Coronary artery (tissue), 2 donors: ENCODE measurements around the gene KCNG2.
"Not testable (repeated sequence)": the region's sequence is repeated elsewhere in the genome, so short reads cannot be mapped to it uniquely, and the experiment has no call there.

Experiments
- DNase-seq: peaks from one replicate; pipeline ENCODE4 v3.0.0-alpha.2; 2017; ENCODE audit warnings: low spot score
- H3K27ac ChIP-seq, 2 donors: fragments of 200-600 bp; sonication (generic); one replicate each; pipeline ENCODE4 v1.5.1; 2016 to 2019
- H3K4me3 ChIP-seq: fragments of 200-600 bp; sonication (generic); 2 replicates; pipeline ENCODE4 v1.5.1; 2016; ENCODE audit warnings: mild to moderate bottlenecking, moderate library complexity
- TF ChIP-seq, protein P1 (sequence below): fragments of 200-600 bp; sonication (generic); IDR thresholded peaks from one replicate; pipeline ENCODE4 v1.5.1; 2019; ENCODE audit warnings: antibody characterized with exemption

The KCNG2 gene

DNA sequence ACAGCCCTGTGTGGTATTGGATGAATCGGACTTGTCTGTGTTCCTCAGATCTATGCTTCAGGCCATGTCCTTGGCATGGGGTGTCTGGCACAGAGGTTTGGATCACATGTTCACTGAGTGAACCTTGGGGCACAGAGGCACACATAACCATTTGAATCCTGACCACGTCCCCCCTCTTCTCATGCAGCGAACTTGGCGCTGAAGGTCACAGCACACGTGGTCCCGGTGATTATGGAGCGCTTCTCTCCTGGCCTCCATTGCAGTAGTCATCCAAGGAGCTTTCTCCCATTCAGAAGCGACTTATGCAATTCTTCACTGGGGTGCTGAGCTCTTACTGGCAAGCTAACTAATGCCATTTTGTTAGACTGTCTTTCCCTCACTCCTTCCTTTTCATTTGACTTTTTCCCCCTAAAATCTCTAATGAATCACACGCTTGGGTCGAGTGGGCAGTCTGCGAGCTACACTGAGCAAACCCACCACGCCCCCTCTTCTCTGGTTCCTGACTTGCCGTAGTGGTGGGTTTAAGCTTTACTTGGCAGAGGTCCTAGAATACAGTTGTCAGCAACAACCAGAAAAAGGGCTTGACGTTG is 59.4 kb downstream of the KCNG2 start:
- TF ChIP-seq, protein P1, sequence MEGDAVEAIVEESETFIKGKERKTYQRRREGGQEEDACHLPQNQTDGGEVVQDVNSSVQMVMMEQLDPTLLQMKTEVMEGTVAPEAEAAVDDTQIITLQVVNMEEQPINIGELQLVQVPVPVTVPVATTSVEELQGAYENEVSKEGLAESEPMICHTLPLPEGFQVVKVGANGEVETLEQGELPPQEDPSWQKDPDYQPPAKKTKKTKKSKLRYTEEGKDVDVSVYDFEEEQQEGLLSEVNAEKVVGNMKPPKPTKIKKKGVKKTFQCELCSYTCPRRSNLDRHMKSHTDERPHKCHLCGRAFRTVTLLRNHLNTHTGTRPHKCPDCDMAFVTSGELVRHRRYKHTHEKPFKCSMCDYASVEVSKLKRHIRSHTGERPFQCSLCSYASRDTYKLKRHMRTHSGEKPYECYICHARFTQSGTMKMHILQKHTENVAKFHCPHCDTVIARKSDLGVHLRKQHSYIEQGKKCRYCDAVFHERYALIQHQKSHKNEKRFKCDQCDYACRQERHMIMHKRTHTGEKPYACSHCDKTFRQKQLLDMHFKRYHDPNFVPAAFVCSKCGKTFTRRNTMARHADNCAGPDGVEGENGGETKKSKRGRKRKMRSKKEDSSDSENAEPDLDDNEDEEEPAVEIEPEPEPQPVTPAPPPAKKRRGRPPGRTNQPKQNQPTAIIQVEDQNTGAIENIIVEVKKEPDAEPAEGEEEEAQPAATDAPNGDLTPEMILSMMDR = no peak
- Histone ChIP-seq H3K4me3 (no peak overlapping the region), H3K27ac (no peak overlapping the region)
- DNase-seq = peak; percentile 17

DNA sequence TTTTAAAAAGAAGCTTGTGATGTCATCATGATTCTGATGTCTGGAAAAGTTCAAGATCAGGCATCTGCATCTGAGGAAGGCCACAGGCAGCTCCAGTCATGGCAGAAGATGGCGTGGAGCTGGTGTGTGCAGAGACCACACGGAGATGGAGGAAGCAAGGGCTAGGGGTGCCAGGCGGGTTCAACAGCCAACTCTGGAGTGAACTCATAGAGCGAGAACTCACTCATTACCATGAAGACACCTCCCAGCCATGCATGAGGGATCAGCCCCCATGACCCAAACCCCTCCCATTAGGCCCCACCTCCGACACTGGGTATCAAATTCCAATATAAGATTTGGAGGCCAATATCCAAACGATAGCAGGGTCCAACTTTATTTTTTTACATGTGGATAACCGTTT is 61.6 kb downstream of the KCNG2 start:
- no peak overlapping the region for H3K4me3 ChIP-seq
- TF ChIP-seq, protein P1 = no peak
- no peak overlapping the region for H3K27ac ChIP-seq
- DNase-seq = peak; percentile 35

DNA sequence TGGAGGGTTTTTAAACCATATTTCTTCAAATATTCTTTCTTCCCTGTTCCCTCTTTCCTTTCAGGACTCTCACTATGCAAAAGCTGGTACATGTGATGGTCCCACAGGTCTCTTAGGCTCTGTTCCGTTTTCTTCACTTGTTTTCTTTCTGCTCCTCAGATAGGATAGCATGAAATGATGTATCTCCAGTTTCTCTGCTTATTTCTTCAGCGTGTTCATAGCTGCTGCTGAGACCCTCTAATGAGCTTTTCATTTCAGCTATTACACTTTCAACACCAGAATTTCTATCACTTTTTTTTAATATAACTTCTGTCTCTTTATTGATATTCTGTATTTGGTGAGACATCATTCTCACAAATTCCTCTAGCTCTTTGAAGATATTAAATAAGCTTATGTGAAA is 63.9 kb downstream of the KCNG2 start:
- Histone ChIP-seq H3K27ac (no peak overlapping the region), H3K4me3 (no peak overlapping the region)
- TF ChIP-seq, protein P1 = no peak
- DNase-seq = no peak

DNA sequence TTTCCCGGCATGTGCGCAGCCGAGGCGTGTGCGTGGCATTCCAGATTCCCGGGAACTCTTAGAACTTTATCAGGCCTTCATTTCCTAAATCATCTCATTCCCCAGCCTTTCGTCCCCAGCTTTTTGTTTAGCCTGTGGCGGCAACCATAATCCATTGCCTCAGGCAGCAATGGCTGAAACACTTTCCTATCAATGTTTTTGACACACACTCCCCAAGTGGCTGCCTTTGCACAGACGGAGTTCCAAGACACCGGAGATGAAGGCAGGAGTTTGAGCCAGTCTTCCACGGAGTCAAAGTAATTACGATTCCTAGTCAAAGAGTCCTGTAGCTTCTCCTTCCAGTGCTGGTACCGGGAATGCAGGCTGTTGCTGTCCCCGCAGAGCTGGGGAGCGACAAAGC is 64.8 kb downstream of the KCNG2 start:
- TF ChIP-seq, protein P1 = no peak
- H3K4me3 ChIP-seq = no peak overlapping the region
- H3K27ac ChIP-seq = no peak overlapping the region
- DNase-seq = no peak

DNA sequence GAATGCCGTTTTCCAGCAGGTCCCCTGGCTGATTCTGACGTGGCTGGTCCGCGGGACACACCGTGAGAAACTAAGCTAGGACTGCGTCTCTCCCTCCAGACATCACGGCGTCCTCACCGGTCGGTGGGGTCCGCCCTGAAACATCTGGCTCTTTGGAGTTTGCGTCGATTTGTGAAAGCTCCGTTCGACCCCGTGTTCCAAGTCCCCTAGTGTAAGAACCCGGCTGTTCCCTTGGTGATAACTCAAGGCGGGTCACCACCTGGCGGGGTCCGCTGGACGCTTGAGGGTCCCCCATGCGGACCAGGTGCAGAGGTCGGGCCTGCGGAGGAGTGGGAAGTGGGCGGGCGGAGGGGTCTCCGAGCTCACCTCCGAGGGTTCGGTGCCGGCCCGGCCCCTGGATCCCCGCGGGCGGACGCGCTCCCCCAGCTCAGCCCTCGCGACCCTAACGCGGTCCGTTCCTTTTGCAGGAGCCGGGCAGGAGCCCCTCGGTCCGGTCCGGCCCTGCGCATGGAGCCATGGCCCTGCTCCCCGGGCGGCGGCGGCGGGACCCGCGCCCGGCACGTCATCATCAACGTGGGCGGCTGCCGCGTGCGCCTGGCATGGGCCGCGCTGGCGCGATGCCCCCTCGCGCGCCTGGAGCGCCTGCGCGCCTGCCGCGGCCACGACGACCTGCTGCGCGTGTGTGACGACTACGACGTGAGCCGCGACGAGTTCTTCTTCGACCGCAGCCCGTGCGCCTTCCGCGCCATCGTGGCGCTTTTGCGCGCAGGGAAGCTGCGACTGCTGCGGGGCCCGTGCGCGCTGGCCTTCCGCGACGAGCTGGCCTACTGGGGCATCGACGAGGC is 65.6 kb downstream of the KCNG2 start:
- no peak overlapping the region for H3K4me3 ChIP-seq
- DNase-seq = no peak
- H3K27ac ChIP-seq = no peak overlapping the region

DNA sequence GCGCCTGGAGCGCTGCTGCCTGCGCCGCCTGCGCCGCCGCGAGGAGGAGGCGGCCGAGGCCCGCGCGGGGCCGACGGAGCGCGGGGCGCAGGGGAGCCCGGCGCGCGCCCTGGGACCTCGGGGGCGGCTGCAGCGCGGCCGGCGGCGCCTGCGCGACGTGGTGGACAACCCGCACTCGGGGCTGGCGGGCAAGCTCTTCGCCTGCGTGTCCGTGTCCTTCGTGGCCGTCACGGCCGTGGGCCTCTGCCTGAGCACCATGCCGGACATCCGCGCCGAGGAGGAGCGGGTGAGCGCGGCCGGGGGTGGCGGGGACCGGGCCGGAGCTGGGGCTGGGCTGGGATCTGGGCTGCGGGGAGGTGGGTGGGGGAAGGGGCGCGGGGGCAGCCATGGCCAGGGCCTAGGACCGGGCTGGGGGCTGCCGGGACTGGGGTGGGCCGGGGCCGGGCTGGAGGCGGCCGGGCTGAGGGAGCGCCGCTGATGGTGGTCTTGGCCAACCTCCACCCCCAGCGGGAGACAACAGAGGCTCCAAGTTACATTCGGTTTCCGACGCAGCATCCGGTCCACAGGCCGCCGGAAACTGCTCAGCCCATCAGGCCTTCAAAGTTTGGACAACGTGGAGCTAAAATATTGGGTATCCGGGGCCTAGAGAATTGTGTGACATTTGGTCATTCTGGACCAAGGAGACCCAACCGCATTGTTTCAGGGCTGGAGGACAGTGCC is 66.4 kb downstream of the KCNG2 start:
- Histone ChIP-seq H3K4me3 (no peak overlapping the region), H3K27ac (no peak overlapping the region)
- DNase-seq = no peak
- TF ChIP-seq, protein P1 = no peak

More for the DNA sequence above, 65.6 kb downstream of the KCNG2 start:
- TF ChIP-seq, protein P1 = no peak

DNA sequence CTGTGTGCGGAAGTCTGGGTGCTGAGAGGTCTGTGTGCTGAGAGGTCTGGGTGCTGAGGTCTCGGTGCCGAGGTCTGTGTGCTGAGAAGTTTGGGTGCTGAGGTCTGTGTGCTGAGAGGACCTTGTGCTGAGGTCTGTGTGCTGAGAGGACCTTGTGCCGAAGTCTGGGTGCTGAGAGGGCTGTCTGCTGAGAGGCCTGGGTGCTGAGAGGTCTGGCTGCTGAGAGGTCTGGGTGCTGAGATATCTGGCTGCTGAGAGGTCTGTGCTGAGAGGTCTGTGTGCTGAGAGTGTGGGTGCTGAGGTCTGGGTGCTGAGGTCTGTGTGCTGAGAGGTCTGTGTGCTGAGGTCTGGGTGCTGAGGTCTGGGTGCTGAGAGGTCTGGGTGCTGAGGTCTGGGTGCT is 67.2 kb downstream of the KCNG2 start:
- peak; percentile 49 for DNase-seq
- not testable (repeated sequence) for H3K4me3 ChIP-seq, H3K27ac ChIP-seq

DNA sequence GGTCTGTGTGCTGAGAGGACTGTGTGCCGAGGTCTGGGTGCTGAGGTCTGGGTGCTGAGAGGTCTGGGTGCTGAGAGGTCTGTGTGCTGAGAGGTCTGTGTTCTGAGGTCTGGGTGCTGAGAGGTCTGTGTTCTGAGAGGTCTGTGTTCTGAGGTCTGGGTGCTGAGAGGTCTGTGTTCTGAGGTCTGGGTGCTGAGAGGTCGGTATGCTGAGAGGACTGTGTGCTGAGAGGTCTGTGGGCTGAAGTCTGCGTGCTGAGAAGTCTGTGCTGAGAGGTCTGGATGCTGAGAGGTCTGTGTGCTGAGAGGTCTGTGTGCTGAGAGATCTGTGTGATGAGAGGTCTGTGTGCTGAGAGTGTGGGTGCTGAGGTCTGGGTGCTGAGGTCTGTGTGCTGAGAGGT is 68.2 kb downstream of the KCNG2 start:
- DNase-seq, H3K27ac ChIP-seq, H3K4me3 ChIP-seq: not testable (repeated sequence)
